ENCODE measurements around the gene PDSS2.

GRCh38 chr6:107368471-107368870, 90.9 kb downstream of the PDSS2 start:
- TF ChIP-seq, protein P1, sequence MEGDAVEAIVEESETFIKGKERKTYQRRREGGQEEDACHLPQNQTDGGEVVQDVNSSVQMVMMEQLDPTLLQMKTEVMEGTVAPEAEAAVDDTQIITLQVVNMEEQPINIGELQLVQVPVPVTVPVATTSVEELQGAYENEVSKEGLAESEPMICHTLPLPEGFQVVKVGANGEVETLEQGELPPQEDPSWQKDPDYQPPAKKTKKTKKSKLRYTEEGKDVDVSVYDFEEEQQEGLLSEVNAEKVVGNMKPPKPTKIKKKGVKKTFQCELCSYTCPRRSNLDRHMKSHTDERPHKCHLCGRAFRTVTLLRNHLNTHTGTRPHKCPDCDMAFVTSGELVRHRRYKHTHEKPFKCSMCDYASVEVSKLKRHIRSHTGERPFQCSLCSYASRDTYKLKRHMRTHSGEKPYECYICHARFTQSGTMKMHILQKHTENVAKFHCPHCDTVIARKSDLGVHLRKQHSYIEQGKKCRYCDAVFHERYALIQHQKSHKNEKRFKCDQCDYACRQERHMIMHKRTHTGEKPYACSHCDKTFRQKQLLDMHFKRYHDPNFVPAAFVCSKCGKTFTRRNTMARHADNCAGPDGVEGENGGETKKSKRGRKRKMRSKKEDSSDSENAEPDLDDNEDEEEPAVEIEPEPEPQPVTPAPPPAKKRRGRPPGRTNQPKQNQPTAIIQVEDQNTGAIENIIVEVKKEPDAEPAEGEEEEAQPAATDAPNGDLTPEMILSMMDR (IDR thresholded peaks at IDR 0.05) = no peak
- no peak for TF ChIP-seq EP300 (IDR thresholded peaks at IDR 0.05)
- no peak for TF ChIP-seq POLR2AphosphoS5 (IDR thresholded peaks at IDR 0.05)

Measured in suprapubic skin (tissue), 4 donors.